EH (cell line): Measurements from ENCODE around the gene METTL6.
A peak's percentile ranks its signal among the peaks of the same experiment; 100 is the strongest.
"Not testable (repeated sequence)": the region's sequence is repeated elsewhere in the genome, so short reads cannot be mapped to it uniquely, and the experiment has no call there.

Experiments used
- DNase-seq: peaks from one replicate; pipeline ENCODE4 v3.0.0-alpha.2; 2015; ENCODE audit warnings: low read depth

Gene METTL6, protein sequence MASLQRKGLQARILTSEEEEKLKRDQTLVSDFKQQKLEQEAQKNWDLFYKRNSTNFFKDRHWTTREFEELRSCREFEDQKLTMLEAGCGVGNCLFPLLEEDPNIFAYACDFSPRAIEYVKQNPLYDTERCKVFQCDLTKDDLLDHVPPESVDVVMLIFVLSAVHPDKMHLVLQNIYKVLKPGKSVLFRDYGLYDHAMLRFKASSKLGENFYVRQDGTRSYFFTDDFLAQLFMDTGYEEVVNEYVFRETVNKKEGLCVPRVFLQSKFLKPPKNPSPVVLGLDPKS

GRCh38 chr3:15427182-15427880, at the start of gene METTL6, which contains the start of gene EAF1:
Gene METTL6 (minus strand): TSS chr3:15427544. CDS start chr3:15426511, 1,033 bp downstream.
Gene EAF1 (plus strand): TSS chr3:15427598. CDS start chr3:15427780, 182 bp downstream.
- peak; percentile 82 for DNase-seq

DNA sequence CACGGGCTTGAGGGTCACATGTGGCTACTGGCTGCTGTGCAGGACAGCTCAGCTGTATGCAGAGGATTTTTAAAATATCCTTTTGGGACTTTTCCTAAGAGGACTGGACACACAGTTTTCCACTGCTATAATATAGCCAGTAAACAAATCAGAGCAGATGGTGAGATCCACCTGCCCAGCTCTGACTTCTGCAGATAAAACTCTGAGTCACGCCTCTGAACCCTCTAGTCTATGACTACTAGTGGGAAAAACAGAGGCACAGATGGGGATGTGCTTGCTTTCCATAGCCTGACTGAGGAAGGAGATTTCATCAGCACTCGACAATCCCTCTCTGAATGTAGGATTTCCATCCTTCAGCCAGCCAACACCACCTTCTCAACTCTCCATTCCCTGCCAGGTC, 49.0 kb upstream of the METTL6 start:
- no peak for DNase-seq

- DNase-seq = no peak
Observed at GRCh38 chr3:15475161-15475560, 47.8 kb upstream of the METTL6 start.

- no peak for DNase-seq
Observed at GRCh38 chr3:15471861-15472260, 44.5 kb upstream of the METTL6 start.

GRCh38 chr3:15470849-15471248, 43.5 kb upstream of the METTL6 start:
- peak; percentile 13 for DNase-seq

GRCh38 chr3:15470261-15470660, 42.9 kb upstream of the METTL6 start:
- no peak for DNase-seq

DNA sequence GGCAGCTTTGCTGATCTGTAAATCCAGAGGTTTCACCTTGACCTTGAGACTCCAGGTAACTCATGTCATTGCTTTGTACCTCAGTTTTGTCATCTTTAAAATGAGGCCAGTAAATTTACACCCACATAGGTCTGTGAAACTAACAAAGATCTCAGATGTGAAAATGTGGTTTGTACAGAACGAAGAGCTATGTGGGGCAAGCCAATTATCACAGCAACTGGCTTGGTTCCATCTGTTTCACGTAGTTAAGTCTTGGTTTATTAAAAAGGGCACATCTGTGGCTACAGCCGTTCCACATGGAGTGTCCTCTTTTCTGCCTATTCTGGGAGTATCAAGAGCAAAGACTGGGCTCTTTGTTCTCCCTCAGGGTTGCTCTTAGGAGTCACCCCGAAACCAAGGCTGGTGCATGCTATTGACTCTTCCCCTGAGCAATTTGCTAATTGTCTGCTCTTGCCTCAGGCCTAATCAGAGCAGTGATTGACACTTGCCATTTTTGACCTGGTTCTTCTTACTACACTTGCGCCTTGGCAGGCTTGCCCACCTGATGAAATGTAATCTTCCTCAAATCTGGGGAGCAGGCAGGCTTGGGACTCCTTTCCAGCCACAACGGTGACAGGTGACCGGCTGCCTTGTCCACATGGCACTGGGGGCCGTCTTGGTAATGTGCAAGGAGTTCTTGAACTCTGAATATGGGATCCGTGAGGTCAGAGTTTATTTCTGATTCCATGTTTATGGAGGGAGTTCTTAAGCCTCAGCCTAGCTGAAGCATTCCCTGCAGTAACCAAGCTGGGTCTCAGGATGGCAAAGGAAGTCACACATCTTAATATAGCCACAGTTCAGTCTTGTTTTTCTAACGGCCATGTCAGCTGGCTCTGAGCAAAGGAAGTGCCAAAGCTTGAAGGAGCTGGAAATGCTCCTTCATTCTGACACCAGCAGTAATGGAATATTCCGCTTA, 40.2 kb upstream of the METTL6 start:
- DNase-seq = no peak

DNA sequence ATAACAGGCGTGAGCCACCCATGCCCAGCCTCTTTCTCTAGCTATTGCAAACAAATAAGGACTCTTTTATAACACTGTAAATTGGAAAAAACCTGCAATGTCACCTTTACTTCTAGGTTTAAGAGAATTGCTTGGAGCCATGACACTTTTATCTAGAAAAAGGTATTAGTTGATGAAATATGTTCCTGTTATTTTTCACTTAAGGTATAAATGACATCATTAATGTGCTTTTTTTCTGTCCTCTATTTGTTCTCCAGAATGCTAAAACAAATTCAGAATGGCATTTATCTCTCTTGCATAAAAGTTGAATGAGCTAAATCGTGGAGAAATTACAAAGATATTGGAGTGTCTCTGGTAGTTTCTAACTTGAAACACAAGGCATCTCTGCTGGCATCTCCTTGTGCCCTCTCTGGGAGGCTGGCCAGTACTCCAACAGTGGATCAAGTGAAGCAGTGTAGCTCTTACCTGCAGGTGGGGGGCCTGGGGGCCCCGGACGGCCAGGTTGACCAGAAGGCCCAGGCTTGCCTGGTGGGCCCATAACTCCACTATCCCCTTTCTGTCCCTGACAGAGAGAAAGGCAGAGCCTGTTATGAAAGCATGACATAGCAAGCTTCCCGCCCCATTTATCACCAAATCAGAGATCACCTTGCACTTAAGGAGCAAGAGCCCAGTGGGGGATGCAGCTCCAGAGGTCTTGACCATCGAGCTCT, 38.7 kb upstream of the METTL6 start:
- DNase-seq = no peak

- DNase-seq = no peak
Observed at GRCh38 chr3:15462451-15462850, 35.1 kb upstream of the METTL6 start.

DNA sequence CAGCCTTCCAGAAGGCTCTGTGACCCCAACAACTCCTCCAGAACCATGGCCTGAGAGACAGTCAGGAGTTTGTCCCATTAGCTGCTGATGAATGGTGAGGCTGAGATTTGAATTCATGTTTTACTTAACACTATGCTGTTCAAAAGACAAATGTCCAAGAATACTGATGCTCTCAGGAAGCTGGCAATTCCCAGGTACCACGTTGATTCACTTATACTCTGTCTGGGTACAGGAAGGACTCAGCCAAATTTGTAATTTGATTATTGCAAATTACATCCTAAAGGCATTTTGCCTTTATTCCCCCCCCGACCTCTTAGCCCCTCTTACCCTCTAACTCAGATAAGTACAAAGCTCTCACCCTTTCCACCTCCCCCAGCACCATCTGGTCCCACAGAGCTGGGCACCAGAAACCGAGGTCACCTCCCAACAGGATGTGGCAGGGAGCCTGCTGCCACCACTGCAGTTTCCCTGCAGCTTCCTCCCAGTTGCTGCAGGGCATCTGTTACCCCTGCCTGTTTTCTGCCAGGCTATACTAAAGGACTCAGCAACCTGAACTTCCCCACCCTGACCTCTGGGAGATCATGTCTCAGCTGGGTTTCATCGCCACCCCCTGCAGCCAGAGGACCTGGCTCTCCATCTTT, 33.7 kb upstream of the METTL6 start:
- DNase-seq = no peak

GRCh38 chr3:15458212-15458780, 31.0 kb upstream of the METTL6 start:
- no peak for DNase-seq

DNA sequence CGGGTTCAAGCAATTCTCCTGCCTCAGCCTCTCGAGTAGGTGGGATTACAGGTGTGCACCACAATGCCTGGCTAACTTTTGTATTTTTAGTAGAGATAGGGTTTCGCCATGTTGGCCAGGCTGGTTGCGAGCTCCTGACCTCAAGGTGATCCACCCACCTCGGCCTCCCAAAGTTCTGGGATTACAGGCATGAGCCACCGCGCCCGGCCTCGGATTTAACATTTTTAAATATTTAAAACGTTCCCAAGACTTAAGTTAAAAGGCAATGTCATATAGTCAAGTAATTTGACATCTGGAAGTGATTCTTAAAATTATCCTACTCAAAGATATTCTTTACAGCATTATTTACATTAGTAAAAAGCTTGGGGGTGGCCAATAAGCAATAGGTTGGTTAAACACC, 29.6 kb upstream of the METTL6 start:
- DNase-seq = not testable (repeated sequence)

- DNase-seq = no peak
Observed at GRCh38 chr3:15456321-15456720, 29.0 kb upstream of the METTL6 start.

GRCh38 chr3:15455756-15456155, 28.4 kb upstream of the METTL6 start:
- no peak for DNase-seq

GRCh38 chr3:15454965-15455364, 27.6 kb upstream of the METTL6 start:
- no peak for DNase-seq

GRCh38 chr3:15453991-15454625, 26.8 kb upstream of the METTL6 start:
- DNase-seq = no peak

- DNase-seq = no peak
Observed at GRCh38 chr3:15453501-15453900, 26.2 kb upstream of the METTL6 start.

GRCh38 chr3:15452961-15453360, 25.6 kb upstream of the METTL6 start:
- DNase-seq = no peak

GRCh38 chr3:15452156-15452555, 24.8 kb upstream of the METTL6 start:
- DNase-seq = no peak
